GM21515 (cell line): ENCODE data around the gene ALDH16A1.

Source experiments
- ATAC-seq: cut with Tn5 transposase; IDR thresholded peaks from one replicate; pipeline ENCODE4 v1.9.1; 2021; ENCODE audit not compliant: unreplicated experiment

The ALDH16A1 gene

DNA sequence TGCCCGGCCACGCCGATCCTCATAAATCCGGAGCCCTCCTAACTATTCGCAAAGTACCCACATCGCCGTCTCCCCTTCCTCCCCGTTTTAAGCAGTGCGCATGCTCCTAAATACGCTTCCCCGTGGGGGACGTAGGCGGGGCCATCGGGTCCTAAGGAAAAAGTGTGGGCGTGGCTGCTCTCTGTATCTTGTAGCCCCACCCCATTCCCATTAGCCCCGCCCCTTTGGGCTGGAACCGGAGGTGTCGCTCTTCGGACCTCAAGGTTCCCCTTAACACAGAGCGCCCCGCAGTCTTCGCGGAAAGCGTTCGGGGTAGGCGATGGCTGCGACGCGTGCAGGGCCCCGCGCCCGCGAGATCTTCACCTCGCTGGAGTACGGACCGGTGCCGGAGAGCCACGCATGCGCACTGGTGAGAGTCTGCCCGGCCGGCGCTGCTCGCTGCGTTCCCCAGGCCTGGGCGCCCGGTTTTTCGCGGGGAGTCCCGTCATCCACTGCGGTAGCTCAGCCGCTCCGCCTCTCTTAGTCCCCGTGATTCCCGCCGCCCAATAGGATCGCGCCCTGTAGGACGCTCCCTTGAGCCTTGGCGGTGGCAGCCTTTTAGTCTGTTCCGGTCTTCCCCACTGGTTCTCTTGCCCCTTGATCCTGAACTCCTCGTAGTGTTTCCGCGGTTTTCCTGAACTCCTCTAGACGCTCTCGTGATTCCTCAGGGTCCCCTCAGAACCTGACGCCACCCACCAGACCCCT, at the start of gene ALDH16A1:
ALDH16A1 (plus strand) TSS at position 213 of the 744 bp plus-strand sequence; CDS start at position 320, 107 bp downstream.
- peak; percentile 72 for ATAC-seq

GRCh38 chr19:49403404-49404187, 49.4 kb upstream of the ALDH16A1 start:
- ATAC-seq: no peak

DNA sequence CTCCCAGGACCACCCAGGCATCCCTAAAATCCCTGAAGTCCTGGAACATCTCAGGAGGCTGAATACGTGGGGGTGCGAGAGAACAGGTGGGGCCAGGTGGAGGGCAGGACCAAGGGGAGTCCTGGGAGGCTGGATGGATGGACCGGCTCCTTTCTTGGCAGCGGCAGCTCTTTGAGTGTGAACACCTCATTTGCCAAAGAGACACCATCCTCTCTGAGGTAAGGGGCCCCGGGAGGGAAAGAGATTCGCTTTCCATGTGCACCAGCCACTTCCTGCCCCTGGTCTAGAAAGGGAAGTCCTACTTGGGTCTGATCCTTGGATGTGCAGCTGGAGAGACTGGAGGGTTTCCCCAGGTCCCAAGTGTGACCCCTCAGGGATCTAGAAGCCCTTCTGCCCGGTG, 45.9 kb upstream of the ALDH16A1 start:
- ATAC-seq: no peak

DNA sequence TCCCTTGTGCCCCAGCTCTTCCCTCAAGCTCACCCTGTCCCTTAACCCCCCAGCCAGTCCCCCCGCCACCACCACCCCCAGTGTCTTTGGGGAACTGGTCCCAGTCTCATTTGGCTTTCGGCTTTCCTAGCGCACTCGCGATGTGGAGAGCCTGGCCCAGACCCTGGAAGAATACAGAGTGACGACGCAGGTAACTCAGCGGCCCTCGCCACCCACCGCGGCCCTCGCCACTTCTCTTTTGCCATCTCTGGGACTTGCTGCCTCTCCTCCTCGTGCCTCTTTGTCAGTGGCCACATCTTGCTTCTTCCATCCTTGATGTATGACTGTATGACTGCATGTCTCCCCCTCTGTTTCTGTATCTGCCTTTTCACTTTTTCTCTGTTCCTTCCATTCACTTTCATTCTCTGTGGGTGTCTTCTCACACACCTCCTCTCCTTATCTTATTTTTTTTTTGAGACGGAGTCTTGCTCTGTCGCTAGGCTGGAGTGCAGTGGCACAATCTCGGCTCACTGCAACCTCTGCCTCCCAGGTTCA, 45.5 kb upstream of the ALDH16A1 start:
- ATAC-seq: no peak

- ATAC-seq: no peak
These were observed 44.1 kb upstream of the ALDH16A1 start for GRCh38 chr19:49408816-49409440.

DNA sequence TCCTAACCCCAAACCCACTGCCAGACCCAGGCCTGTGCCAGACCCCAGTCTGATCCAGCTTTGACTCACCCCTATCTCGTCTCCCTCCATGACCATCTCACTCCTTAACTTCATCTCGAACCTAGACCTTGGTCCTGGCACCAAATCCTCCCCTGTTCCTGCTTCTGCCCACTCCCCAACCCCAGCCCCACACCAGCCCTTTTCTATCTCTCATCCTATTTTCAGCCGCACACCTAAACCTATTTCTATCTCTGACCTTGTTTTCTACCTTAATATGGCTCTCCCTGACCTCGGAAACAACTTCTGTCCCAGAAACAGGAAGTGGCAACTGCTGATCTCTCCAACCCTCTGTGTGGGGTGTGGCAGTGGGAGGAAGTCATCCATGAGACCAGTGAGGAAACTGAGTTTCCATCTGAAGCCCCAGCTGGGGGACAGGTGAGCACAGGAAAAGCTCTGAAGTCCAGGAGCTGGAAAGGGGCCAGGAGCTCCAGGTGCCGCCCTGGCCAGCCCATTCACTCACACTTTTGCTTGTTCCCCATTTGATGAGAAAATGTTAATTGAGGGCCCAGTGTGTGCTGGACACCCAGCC, 43.5 kb upstream of the ALDH16A1 start:
- ATAC-seq: no peak

- no peak for ATAC-seq
These were observed 41.2 kb upstream of the ALDH16A1 start for GRCh38 chr19:49411681-49412326.

GRCh38 chr19:49413348-49413747, 39.7 kb upstream of the ALDH16A1 start:
- ATAC-seq: no peak

DNA sequence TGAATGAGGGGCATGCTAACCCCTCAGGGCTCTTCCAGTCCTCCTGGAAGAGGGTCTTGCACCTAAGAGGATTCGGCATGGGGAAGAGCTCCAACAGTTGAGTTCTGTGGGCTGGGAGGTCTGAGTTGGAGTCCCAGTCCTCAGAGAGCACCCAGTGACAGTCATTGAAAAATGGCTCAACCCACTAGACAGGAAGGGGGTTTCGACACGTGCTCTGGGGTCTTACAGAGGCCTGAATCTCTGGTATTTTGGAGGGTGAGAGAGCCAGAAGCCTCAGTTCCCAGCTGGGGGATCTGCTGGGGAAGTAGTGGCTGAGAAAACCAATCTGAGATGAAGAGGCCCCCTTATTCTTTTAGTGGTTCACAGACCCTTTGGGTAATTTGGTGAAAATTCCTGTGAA, 38.8 kb upstream of the ALDH16A1 start:
- ATAC-seq: no peak

DNA sequence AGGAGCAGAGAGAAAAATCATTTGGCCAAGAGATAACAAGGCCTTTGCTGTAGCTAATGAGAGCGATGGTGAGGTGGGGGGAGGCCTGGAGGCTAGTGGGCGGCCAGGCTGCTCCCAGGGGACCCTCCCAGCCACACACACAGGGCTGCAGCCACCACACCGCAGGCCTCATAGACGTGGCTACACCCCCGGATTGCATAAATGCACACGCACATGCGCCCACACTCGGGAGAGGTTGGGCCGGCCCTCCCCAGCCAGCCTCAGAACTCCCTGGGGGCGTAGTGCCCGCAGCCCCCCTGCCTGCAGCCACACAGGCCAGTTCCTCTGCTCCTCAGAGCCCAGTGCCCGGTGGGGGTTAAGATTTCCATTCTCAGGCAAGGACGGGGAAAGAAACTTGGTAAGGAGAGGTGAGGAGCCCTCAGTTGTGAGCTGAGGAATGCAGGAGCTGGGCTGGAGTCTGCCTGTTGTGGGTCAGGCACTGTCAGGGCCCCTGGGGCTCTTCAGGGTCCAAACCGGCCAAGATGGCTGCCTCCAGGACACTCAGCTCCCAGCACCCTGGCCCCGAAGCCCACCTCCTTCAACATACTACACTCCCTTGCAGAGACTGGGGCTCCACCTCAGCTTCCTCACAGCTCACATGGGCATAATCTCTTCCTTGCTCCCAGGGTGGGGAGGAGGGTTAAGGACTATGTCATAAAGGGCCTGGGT, 37.8 kb upstream of the ALDH16A1 start:
- ATAC-seq: no peak

- no peak for ATAC-seq
These were observed 37.2 kb upstream of the ALDH16A1 start for GRCh38 chr19:49415810-49416200.

GRCh38 chr19:49417088-49417487, 35.9 kb upstream of the ALDH16A1 start:
- ATAC-seq: no peak

- ATAC-seq: no peak
These were observed 34.5 kb upstream of the ALDH16A1 start for GRCh38 chr19:49418511-49418910.

DNA sequence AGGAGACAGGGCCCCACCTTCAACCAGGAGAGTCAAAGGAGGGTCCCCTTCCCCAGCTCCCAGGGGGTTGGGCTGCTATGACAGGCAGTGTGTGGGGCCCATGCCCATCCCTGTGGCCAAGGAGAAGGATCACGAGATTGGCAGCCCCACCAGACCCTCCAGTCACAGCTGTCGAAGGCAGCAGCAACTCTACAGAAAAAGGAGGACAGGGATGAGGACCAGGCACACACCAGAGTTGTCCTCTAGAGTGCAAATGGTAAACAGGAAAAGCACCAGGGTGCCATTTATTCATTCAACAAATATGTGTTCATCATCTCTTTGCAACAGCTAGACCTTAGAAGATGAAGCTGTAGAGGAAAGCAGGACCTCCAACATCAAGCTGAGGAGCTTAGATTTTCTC, 33.9 kb upstream of the ALDH16A1 start:
- ATAC-seq: no peak

DNA sequence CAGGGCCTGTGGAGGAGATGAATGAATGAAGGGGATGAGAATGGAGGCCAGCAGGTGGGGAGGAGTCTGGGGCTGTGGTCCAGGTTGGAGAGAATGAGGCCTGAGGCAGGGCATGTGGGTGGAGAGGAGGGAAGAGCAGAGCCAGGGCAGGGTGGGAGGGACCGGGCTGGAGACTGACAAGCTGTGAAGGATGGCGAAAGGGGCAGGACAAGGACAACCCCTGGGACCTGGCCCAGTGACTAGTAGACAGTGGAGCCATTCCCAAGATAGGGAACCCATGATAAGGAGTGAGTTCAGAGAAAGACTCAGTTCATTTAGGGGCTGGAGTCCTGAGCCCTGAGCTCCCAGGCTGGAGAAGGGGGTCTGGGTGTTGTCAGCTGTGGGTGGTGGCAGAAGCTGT, 32.8 kb upstream of the ALDH16A1 start:
- no peak for ATAC-seq

DNA sequence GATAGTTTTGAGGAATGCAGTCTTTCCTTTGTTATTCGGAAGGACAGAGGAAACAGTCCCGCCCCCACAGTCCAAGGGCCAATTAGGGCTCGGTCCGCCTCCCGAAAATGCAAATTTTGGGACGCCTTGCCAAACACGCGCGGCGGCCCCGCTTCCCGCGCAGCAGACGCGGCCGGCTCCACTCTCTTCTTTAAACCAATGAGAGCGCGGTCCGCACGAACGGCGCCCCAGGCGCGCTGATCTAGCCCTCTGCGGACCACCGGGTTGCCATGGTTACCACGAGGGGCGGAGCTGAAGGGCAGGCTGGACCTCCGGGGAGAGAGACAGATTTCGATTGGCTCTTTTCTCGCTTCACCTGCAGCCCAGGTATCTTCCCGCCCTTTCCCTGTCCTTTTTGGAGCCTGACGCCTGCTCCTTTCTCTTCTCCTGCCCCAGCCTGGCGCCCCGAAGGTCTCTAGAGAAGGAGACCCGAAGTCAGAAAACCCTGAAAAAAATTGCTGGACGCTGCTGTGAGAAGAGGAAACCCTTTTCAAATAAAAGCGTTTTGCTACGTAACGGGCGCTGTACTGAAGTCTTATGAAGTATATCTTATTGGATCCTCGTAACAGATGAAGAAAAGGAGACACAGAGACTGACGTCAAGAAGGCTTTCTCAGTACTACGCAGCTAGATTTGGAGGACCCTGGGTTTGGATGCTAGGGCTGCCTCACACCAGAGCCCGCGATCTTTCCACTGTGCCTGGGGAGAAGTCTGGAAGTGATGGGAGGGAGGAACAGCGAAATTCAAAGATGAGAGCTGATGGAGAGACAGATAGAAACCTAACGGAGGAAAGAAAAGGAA, 31.8 kb upstream of the ALDH16A1 start:
- ATAC-seq: no peak

DNA sequence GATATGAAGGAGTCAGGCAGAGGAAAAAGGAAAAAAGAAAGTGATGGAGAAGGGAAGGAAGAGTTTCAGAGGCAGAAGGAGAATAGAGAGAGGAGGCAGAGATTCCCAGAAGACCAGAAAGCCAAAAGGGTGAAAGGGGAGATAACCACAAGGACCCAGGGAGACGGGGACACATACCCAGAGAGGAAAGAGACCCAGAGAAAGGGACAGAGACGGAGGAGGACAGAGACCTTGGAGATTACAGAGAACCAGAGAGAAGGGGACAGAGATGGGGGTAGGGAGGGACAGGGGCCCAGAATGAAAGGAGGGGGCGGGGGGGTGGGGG, 31.2 kb upstream of the ALDH16A1 start:
- ATAC-seq: no peak

DNA sequence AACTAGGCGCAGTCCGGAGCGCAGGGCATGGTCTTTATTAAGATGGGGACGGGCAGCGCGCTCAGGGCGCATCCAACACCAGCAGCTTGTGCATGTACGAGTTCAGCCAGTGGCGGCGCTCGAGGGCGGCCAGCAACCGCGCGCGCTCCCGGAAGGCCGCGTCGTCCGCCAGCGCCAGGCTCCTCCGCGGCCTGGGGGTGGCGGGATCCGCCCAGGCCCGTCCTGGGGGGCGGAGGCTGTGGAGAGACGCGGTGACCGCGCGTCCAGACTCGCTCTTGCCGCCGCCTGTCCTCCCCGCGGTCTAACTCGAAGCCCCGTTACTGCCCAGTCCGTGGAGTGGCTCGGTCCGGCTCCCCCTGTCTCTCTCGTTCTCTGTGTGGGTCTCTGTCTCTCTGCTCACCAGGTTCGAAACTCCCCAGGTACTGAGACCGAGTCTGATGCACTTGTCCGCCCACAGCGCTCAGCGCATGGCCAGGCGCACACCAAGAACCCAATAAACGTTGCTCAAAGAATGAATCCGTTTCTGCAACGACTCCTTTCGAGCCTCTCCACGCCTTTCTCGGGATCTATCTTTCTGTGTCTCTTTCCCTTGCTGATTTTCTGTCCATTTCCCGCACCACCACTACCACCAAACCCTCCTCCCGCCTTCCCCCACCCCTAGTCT, 30.5 kb upstream of the ALDH16A1 start:
- no peak for ATAC-seq
